Measurements from ENCODE around the gene SCN4A.

- TF ChIP-seq CTCF (IDR thresholded peaks at IDR 0.05) = no peak
- TF ChIP-seq POLR2A (IDR thresholded peaks at IDR 0.05) = no peak
- no peak for TF ChIP-seq POLR2AphosphoS5 (IDR thresholded peaks at IDR 0.05)
Measured at GRCh38 chr17:63930951-63931575, 41.7 kb downstream of the SCN4A start.

Data from breast epithelium (tissue), 3 donors.